ENCODE data around the gene GSTK1.
A peak's percentile ranks its signal among the peaks of the same experiment; 100 is the strongest.
"Not testable (repeated sequence)": the region's sequence is repeated elsewhere in the genome, so short reads cannot be mapped to it uniquely, and the experiment has no call there.

The GSTK1 gene

DNA sequence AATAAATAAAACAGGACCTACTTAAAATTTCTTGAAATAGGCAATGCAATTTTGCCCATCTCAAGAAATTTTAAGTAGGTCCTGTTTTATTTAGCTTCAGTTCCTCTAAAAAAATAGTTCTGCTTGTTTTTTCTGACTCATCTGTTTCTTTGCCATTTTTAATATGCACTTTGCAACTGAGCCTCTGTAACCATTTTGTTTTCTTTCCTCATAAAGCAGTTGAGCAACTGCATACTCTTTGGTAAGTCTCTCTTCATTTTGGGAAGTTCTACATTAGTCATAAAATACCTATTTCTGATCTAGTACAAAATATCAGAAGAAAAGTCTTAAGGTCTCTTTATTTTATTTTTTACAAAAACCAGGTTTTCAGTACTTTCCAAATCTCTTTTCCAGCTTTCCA is 23.4 kb upstream of the GSTK1 start:
- DNase-seq = no peak

DNA sequence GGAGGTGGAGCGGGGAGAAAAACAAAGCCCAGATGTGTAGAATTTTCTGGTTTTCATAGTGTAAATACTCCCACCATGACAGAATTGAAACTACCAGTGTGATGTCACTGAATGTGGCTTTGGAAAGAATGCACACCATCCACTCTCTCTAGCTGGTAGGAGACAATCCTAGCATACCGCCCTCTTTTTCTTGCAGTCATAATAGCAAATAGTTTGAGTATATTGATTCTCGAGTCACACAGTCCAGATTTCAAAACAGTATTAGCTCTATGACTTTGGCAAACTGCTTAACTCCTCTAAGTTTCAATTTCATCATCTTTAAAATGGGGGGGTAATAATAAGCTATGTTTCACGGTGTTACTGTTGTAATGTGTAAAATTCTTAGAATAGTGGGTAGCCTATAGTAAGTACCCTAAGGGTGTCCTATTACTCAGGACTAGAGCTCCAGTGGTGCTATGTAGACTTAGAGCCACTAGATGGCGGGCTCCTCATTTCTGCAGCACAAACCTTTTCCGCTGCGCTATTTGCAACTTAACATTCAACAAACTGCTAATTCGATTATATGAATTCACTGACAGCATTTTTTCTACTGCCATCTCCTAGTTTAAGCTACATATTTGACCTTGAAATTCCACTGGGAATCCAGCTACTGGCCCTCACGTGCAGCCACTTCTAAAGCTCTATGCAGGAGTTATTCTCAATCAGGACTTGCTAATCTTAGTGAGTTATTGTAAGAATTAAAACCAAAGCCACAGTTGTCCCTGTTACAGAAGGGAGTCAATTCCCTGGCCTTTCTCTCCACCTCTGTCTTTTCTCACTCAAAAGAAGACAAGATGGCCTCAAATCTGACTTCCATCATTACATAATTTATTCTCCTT is 22.7 kb upstream of the GSTK1 start:
- DNase-seq = peak; percentile 66

DNA sequence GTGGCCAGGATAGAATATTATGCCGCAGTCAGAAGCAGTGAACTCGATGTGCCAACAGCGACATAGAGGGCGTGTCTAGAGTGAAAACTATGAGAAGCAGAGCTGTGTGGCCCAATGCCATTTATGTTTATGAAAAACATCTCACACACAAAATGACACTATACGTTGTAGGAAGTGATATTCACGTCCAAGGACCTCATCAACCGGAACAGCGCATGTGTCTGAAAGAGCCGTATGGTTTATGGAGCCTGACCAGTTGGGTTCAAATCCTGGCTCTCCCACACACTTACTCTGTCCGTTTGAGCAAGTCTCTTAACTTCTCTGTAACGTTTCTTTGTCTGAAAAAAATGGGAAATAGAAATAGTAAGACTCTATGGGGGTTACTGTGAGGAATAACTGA is 20.9 kb upstream of the GSTK1 start:
- no peak for DNase-seq

DNA sequence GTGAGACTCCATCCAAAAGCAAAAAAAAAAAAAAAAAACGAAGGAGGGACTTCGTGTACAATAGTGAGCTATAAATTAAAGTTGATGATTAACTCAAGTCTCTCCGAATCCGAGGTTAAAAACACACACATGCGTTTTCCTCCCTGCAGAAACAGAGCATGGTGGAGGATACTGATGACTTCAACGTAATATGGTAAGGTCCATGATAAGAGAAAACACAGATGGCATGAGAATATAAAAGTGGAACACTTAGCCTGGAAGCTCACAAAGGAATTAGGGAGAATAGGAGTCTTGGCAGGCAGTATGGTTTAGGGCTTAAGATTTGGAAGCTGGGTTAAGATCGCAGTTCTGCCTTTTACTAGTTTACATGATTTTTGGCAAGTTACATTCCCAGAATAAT is 20.1 kb upstream of the GSTK1 start:
- no peak for DNase-seq

DNA sequence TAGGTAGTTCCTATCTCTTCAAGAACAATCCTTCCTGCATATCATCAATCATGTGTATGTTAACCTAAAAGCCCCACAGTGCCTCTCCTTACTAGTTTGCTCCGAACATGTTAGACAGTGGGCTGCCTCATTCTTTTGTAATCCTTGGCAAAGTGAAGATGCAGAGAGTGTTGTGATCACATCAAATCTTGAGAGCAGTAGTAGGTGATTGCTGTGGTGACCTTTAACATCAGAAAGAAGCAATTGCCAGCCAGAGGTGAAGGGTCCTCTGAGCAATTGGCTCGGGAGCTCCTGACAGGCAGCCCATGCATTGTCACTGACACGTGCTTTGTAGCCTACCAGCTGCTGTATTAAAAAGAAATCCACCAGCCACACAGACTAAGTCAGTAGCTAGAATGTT is 19.6 kb upstream of the GSTK1 start:
- DNase-seq = no peak

DNA sequence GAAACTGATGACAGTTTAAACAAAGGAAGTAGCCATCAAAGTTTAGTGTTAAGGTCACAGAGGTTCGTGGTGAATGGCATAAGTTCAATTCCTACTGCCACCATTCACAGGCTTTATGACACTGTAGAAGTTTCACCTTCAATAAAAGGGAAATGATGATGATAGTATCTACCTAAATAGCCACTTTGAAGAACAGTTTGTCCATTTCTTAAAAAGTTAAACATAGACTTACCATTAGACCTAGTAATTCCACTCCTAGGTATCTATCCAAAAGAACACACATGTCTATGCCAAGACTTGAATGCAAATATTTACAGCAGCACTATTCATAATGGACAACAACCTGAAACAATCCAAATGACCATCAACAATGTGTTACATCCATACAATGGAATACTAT is 18.9 kb upstream of the GSTK1 start:
- no peak for DNase-seq

DNA sequence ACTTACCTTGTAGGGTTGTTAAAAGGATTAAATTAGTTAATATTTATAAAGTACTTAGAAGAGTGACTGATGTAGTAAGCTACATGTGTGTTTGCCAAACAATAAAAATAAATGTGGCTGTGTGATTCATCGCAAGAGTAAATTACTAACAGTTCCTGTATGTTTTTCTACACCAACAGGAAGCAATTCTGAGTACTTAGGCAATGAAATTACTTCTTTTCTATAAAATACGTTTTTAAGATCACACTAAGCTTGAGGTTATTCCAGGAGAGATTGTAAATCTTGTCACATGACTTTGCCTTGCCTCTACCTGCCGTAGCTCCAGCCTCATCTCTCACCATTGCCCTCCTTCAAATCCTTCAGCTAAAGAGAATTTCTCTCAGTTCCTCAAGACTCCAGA is 18.1 kb upstream of the GSTK1 start:
- no peak for DNase-seq

DNA sequence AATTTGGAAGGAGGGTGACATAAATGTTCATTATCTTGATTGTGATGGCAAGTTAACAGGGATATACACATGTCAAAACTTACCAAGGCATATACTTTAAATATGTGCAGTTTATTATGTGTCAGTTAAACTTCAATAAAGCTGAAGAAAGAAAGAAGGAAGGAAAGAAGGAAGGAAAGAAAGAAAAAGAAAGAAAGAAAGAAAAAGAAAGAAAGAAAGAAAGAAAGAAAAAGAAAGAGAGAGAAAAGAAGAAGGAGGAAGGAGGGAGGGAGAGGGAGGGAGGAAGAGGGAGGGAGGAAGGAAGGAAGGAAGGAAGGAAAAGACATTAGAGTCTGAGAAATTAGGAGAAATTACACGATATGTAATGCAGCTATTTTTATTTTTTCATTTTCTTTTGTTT is 15.9 kb upstream of the GSTK1 start:
- no peak for DNase-seq

DNA sequence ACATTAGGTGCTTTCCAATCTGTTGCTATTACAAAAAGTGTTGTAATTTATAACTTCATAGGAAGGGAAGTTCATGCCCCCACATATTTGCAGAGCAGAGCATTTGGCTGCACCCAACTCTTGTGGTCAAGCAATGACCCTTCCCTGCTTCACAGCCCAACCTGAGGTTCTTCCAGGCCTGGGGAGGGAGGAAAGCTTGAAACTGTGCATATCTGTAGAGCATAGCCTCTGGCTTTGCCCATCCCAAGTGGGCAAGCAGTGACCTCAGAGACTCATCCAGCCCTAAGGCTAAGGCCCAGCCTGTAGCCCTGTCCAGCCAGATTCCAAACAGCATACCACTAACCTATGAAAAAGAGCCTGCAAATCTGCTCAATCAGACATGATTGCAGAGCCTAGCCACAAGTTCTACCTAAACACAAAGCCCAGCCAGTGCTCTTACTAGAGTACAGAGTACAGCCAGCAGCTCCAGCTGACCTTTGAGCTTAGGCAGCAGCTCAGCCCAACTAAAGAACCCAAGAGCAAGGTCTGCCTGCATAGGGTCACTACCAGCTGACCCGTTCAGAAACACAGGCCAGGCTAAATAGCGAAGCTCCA is 14.4 kb upstream of the GSTK1 start:
- no peak for DNase-seq

DNA sequence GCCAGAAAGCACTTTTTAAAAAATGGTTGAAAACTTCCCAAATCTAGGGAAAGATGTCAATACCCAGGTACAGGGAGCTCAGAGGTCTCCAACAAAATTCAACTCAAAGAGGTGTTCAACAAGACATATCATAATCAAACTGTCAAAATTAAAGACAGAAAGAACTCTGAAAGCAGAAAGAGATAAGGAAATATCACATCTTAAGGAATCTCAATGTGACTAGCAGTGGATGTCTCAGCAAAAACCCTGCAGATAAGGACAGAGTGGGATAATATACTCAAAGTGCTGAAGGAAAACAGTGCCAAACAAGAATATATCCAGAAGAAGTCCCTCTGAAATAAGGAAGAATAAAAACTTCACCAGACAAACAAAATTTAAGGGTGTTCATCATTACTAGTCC is 13.0 kb upstream of the GSTK1 start:
- no peak for DNase-seq

DNA sequence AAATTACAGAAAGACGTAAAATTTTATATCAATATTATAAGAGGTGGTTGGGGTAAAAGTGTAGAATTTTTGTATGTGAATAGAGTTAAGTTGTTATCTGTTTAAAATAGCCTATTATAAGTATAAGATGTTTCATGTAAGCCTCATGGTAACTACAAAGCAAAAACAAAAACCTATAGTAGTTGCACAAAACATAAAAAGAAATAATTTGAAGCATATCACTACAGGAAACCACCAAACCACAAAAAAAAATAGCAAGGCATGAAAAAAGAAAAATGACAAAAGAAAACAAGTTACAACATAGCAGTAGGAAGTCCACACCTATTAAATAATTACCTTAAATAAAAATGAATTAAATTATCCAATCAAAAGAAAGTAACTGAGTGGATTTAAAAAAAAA is 12.4 kb upstream of the GSTK1 start:
- DNase-seq = no peak

DNA sequence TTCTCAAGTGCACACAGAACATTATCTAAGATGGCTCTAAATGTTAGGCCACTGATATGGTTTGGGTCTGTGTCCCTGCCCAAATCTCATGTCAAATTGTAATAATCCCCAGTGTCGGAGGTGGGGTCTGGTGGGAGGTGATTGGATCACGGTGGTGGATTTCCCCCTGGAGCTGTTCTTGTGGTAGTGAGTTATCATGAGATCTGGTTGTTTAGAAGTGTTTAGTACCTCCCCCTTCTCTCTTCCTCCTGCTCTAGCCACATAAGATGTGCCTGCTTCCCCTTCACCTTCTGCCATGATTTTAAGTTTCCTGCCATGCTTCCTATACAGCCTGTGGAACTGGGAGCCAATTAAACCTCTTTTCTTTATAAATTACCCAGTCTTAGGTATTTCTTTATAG is 11.2 kb upstream of the GSTK1 start:
- no peak for DNase-seq

DNA sequence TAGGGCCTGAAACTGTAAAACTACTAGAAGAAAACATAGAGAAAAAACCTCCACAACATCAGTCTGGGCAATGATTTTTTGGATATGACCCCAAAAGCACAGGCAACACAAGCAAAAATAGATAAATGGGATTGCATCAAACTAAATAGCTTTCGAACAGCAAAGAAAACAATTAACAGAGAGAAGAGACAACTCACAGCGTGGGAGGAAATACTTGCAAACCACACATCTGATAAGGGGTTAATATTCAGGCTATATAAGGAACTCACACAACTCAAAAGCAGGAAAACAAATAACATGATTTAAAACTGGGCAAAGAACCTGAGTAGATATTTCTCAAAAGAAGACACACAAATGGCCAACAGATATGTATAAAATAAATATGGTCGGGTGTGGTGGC is 7.7 kb upstream of the GSTK1 start:
- no peak for DNase-seq

DNA sequence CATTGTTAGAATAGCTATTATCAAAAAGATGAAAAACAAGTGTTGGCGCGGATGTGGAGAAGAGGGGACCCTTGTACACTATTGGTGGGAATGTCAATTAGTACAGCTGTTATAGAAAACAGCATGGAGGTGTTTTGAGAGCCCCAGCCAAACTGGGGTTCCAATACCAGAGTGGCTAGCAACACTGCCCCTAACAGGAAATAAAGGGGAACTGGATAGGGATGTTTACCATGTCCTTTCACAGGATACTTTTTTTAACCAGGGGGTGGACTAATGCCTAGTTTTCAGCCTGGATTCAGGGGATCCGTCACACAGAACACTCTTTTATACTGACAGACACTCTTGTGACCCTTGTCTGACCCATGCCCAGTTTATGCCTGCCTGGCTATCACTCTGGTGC is 6.9 kb upstream of the GSTK1 start:
- no peak for DNase-seq

DNA sequence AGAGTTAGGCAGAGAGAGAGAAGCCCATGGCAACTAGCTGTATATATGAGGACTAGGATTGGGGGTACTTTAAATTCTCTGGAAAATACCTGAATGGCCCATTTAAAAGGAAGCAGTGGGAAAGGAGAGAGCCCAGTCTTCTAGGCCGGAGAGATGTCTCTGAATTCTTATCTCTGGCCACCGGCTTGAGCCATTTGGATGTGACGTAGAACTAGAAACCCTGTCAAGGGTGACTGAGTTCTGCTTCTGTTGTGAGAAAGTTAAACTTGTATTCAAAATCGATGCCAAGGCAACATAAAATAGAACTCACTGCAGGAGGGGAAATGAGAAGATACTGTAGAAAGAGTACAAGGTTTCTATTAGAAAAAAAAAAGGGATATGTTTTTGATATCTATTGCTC is 6.3 kb upstream of the GSTK1 start:
- no peak for DNase-seq

DNA sequence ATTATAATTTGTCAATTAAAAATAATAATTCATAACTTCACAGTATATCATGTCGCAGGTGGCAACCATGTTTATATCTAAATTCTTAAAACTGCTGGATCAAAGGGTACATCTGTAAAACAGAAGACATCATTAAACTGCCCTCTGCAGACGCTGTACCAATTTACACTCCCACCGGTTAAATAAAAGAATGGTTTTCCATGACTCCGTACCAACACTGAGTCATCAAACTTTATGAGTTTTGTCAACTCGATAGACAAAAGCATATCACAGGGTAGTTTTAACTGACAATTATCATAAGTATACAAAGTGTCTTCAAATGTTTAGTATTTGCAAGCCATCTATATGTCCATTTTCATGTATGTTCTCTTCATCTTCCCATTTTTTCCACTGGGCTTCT is 5.7 kb upstream of the GSTK1 start:
- no peak for DNase-seq

DNA sequence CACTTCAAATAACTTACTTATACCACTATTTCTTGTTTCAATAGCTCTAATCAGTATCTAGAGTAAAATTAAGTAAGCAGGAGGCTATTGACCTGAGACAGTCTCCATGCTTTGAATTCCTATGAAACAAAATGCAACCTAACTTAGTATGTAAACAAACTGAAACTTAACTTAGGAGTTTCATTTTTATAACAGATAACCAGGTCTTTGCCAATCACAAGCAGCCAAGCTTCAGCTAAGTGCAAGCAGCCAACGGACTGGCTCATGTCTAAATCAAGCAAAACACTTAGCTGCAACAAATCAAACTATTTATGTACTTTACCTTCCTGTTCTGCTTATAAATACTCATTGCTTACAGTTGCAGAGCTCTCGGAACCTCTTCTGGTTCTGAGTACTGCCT is 4.4 kb upstream of the GSTK1 start:
- peak; percentile 23 for DNase-seq

DNA sequence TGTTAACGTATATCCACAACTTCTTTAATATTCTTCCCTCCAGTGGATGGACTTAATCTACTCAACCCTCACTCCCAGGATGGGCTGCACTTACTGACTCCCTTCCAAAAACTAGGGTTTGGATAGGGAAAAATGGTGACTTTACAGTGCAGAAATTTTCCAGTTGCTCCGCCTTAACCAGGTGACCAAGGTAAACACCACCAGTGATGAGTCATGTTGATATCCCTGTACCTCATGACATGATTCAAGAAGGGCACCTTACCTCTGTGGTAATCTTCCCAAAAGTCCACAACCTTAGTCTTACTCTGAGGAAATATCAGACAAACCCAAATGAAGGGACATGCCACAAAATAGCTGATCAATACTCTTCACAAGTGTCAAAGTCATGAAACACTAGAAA is 3.5 kb upstream of the GSTK1 start:
- DNase-seq = no peak

DNA sequence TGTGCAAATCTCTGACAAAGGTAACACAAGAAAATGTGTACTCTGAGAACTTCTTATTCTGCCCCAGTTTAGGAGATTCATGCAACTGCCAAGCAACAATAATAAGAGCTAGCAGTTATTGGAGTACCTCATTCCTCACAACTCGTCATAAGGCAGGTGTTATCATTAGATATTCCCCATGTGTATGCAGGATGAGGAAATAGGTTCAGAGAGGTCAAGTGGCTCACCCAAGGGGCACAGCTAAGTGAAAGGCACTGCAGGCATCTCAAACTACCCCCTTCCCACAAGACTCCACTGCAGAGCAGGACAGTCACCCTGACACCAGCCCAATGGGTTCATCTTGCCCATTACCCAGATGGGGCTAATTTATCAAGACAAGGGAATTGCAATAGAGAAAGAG is 1.3 kb upstream of the GSTK1 start:
- no peak for DNase-seq

DNA sequence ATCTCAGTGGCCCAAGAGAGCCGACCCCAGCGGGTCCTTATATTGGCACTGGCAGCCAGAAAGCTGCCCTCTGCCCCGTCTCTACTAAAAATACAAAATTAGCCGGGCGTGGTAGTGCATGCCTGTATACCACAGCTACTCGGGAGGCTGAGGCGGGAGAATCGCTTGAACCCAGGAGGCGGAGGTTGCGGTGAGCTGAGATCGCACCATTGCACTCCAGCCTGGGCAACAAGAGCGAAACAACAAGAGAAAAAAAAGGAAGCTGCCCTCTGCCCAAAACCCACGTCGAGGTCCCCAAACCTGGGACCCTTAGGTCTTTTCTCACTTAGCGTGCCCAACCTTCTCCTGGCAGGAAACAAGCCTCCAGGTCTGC is 941 bp downstream of the GSTK1 start:
- not testable (repeated sequence) for DNase-seq

DNA sequence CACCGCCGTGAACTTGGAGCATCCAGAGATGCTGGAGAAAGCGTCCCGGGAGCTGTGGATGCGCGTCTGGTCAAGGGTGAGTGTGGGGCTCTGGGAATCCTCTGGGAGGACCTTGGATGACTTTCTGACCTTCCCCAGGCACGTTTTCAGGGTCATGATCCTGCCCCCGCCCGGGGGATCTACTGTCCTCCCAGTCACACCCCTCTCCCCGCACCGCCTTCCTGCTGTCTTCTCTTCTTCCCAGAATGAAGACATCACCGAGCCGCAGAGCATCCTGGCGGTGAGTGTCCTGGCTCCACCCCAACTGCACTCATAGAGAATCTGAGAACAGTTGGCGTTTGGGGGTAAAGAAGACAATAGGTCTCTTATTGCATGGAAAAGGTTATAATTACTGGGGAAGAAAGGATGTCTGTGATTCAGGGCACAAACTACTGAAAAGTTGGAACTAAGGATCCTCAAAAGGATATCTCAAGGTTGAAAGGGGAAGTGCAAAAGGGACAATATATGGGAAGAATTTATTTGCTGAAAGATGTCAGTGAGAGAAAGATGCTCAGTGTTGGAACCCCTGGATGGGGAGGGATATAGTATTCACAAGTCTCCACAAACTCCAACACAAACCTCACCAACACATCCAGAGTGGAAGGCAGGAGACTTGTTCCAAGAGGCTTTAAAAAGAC is 1.9 kb downstream of the GSTK1 start:
- no peak for DNase-seq

DNA sequence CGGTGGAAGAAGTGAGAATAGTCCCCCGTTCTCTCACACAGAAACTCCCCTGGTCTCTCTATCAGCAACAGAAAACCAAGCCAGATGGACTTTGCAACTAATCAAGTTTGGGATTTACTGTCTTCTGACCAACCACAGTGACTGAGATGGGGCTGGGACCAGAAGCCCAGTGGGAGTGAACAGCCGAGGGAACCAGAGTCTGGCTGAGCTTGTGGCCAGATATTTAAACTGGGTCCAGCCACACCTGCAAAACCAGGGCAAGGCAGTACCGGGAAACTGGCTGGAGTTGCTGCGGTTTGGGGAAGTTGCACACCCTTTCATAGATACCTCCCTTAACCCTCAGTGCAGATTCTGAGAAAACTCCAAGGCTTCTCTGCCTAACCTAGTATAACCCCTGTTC is 6.0 kb downstream of the GSTK1 start:
- no peak for DNase-seq

DNA sequence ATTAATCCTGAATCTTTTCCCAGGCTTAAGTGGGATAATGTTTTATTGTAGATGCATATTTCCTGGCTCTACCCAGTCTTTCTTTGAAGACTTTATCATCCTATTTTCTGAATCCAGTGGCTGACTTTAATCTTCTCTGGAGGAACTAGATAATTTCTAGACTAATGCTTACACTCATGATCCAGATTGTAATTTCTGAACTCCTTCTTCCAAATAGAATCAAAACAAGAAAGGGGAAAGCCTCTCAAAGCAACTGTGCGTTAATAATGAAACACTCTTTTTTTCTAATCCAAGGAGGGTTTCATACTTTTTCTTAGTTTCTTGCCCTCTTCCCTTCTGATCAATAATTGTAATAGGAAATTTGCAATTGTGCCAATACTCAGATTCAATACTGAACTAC is 8.0 kb downstream of the GSTK1 start:
- no peak for DNase-seq

DNA sequence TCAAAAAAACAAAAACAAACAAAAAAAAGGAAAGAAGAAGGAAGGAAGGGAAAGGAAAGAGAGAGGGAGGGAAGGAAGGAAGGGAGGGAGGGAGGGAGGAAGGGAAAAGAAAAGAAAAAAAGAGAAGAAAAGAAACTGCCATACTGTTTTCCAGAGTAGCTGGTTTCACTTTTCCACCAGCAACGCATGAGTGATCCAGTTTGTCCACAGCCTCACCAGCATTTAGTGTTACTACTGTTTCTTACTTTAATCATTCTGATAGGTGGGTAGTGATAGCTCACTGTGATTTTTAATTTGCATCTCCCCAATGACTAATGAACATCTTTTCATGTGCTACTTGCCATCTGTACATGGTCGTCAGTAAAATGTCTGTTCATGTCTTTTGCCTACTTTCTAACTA is 9.6 kb downstream of the GSTK1 start:
- DNase-seq = no peak
